Epithelial cell of proximal tubule (primary cell): Measurements from ENCODE around the gene TPSB2. TPM values are rescaled to one million over a fixed set of nuclear protein-coding genes. Genes with fewer than 3 reads are reported as not detected.
"Not testable (repeated sequence)": the region's sequence is repeated elsewhere in the genome, so short reads cannot be mapped to it uniquely, and the experiment has no call there.

Source experiments
- DNase-seq: peaks from one replicate; pipeline ENCODE4 v3.0.0-alpha.2; 2011; ENCODE audit warnings: low read depth
- H3K4me3 ChIP-seq: 2 replicates; pipeline ENCODE4 v1.5.1; 2011; ENCODE audit warnings: low read depth, mild to moderate bottlenecking, low read length
- CTCF ChIP-seq: conservative IDR thresholded peaks from 2 replicates; pipeline ENCODE4 v1.5.1; 2012; ENCODE audit warnings: low read depth, mild to moderate bottlenecking, low read length
- total RNA-seq: library from RNA; depleted of rRNA; stranded (reverse); fragments of >200 nt; gene quantifications from 2 replicates; pipeline ENCODE4 v1.2.3, GENCODE V29; 2015

Gene TPSB2
- total RNA-seq, 1 donor from 2014 or later: not detected

GRCh38 chr16:1229476-1229875 lies 508 bp downstream of the TPSB2 start:
- H3K4me3 ChIP-seq, DNase-seq: not testable (repeated sequence)

GRCh38 chr16:1228227-1228626 lies 1.8 kb downstream of the TPSB2 start:
- not testable (repeated sequence) for H3K4me3 ChIP-seq, DNase-seq

DNA sequence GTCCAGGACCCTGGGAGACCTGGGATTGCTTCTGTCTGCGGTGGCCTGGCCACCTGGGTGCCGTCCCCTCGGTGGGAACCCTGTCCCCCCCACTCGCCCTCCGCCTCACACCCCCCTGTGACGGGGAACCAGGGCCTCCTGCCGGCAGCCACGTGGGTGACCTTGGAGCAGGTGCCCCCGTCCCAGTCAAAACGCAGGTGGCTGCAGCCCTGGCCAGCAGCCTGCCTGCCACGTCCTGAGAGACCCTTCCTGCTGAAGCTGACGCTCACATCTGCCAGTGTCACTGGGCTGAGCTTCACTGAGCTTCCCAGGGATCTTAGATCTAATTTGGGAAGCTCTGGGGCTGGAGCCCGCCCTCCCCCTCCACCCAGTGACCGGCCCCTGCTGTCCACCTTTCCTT lies 3.3 kb downstream of the TPSB2 start:
- DNase-seq, H3K4me3 ChIP-seq: not testable (repeated sequence)

GRCh38 chr16:1225728-1226311 lies 4.2 kb downstream of the TPSB2 start:
- not testable (repeated sequence) for H3K4me3 ChIP-seq, DNase-seq

DNA sequence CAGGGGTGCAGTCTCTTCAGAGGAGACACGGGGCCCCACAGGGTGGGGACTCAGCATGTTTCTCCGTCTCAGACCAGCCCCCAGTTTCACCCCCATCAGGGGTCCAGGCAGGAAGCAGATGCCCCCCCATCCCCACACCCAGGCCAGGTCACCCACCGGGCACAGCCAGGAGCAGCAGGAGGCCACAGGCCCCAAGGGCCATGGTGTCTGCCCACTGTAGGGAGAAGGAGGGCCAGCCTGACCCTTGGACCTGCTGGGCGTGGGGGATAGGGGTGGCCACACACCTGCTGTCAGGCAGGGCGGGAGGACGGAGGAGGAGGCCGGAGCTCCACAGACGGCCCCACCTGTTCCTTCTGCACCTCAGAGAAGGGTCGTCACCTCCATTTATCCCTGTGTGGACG lies 4.9 kb downstream of the TPSB2 start, which contains the start of gene TPSG1:
TPSG1 (minus strand) TSS at position 218 of the 401 bp plus-strand sequence; CDS start at position 202, 16 bp downstream.
- H3K4me3 ChIP-seq: no peak within 1 kb of the TSS
- DNase-seq: no peak
- no peak for TF ChIP-seq CTCF

DNA sequence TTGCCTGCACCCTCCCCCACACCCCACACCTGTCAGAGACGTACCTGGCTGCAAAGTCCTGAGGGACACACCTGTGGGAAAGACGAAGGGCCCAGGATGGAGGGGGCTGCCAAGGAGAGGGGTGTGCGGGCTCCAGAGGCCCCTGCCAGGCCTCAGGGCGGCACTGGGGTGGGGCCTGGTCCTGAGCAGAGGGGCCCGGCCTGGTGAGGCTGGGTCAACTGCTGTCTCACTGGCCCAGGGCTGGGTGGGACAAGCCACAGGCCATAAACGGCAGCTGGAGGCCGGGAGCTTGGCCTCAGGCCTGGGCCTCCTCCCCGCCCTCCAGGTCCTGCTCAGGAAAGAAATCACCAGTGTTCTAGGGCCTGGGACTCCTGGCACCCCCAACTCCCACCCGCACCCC lies 5.4 kb downstream of the TPSB2 start:
- TF ChIP-seq CTCF: no peak
- H3K4me3 ChIP-seq: no peak overlapping the region
- no peak for DNase-seq

- no peak for DNase-seq
- no peak for TF ChIP-seq CTCF
- H3K4me3 ChIP-seq: no peak overlapping the region
Measured at GRCh38 chr16:1223355-1224214, 6.4 kb downstream of the TPSB2 start.

DNA sequence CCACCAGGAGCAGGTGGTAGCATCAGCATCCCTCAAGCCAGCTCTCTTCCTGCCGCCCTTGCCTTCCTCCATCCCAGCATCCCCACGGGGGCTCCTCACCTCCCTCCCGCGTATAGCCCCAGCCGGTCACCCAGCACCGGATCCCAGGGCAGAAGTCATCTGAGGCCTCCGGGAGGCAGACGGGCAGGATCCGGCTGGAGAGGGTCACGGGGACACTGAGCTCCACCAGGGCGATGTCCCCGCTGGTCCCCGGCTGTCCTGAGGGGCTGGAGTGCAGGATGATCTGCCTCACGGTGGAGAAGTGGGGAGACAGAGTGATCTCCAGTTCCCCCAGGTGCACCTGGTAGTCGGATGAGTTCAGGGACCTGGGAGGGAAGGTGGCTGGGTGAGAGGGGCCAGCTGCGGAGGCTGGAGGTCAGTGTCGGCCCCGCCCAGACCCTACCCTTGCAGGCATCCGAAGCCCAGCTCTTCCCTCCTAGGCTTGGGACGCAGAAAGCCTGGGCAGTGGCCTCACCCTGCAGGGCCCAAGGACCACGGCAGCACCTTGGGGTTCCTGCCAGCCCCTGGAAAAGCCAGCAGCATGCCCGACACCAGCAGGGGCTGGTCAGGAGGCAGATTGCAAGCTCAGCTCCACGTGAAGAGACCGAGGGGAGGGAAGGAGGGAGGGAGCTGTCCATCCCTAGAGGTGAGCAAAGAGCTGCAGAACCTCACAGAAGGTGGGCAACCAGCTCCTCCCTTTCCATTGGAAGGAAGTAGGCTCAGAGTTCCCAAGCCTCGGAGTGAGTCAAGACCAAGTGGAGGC lies 7.2 kb downstream of the TPSB2 start:
- DNase-seq: no peak
- no peak for TF ChIP-seq CTCF
- no peak overlapping the region for H3K4me3 ChIP-seq
